Measurements from ENCODE around the gene CASTOR1.

The CASTOR1 gene

GRCh38 chr22:30262917-30263741, 26.2 kb downstream of the CASTOR1 start:
- no peak for DNase-seq (ENCODE audit: low read depth)

GRCh38 chr22:30262112-30262511, 27.2 kb downstream of the CASTOR1 start:
- DNase-seq (ENCODE audit: low read depth) = no peak

- DNase-seq (ENCODE audit: low read depth) = no peak
These were observed 28.2 kb downstream of the CASTOR1 start for GRCh38 chr22:30261134-30261533.

- no peak for DNase-seq (ENCODE audit: low read depth)
These were observed 28.6 kb downstream of the CASTOR1 start for GRCh38 chr22:30260682-30261081.

- DNase-seq (ENCODE audit: low read depth) = no peak
These were observed 29.0 kb downstream of the CASTOR1 start for GRCh38 chr22:30260276-30260675.

GRCh38 chr22:30254314-30254713, 35.0 kb downstream of the CASTOR1 start:
- no peak for DNase-seq (ENCODE audit: low read depth)

- DNase-seq (ENCODE audit: low read depth) = no peak
These were observed 36.0 kb downstream of the CASTOR1 start for GRCh38 chr22:30253205-30253852.

- no peak for DNase-seq (ENCODE audit: low read depth)
These were observed 36.7 kb downstream of the CASTOR1 start for GRCh38 chr22:30252411-30253204.

- no peak for DNase-seq (ENCODE audit: low read depth)
These were observed 37.6 kb downstream of the CASTOR1 start for GRCh38 chr22:30251711-30252110.

- DNase-seq (ENCODE audit: low read depth) = no peak
These were observed 38.5 kb downstream of the CASTOR1 start for GRCh38 chr22:30250661-30251267.

- DNase-seq (ENCODE audit: low read depth) = no peak
These were observed 39.2 kb downstream of the CASTOR1 start for GRCh38 chr22:30250039-30250565.

- no peak for DNase-seq (ENCODE audit: low read depth)
These were observed 40.0 kb downstream of the CASTOR1 start for GRCh38 chr22:30249049-30250038.

GRCh38 chr22:30248484-30248883, 40.8 kb downstream of the CASTOR1 start:
- DNase-seq (ENCODE audit: low read depth) = no peak

- DNase-seq (ENCODE audit: low read depth) = no peak
These were observed 41.3 kb downstream of the CASTOR1 start for GRCh38 chr22:30247974-30248373.

GRCh38 chr22:30247561-30247960, 41.7 kb downstream of the CASTOR1 start:
- DNase-seq (ENCODE audit: low read depth) = no peak

GRCh38 chr22:30246814-30247376, 42.4 kb downstream of the CASTOR1 start:
- DNase-seq (ENCODE audit: low read depth) = no peak

GRCh38 chr22:30245985-30246813, 43.1 kb downstream of the CASTOR1 start, which contains the start of gene LIF:
Gene LIF, minus strand, starts transcription at chr22:30246759. Its CDS starts 64 bp downstream, at chr22:30246695.
- no peak for DNase-seq (ENCODE audit: low read depth)

GRCh38 chr22:30245181-30245984, 43.9 kb downstream of the CASTOR1 start:
- no peak for DNase-seq (ENCODE audit: low read depth)

GRCh38 chr22:30244641-30245040, 44.7 kb downstream of the CASTOR1 start:
- no peak for DNase-seq (ENCODE audit: low read depth)

Data from GM04503 (cell line).